Measurements from ENCODE around the gene KMO.

The KMO gene

GRCh38 chr1:241611063-241611462, 78.9 kb downstream of the KMO start:
- Histone ChIP-seq H3K9ac (ENCODE audit: low read depth, low read length) (no peak overlapping the region), H3K36me3 (ENCODE audit: insufficient read depth, low read length) (no peaks in the 10 kb centered on the region), H2AFZ (ENCODE audit: low read depth, low read length) (no peak overlapping the region), H3K27ac (ENCODE audit: low read length) (no peak overlapping the region), H3K9me3 (ENCODE audit: insufficient read depth, low read length, severe bottlenecking) (no peaks in the 10 kb centered on the region), H3K4me3 (ENCODE audit: low read depth in 1 of 2, low read length in 2 of 2) (no peak overlapping the region), H3K79me2 (ENCODE audit: insufficient read depth, low read length) (no peaks in the 10 kb centered on the region), H4K20me1 (ENCODE audit: insufficient read depth, low read length) (no peaks in the 10 kb centered on the region), H3K4me1 (ENCODE audit: insufficient read depth, low read length) (no peaks in the 10 kb centered on the region), H3K27me3 (ENCODE audit: insufficient read depth, low read length, poor library complexity) (no peaks in the 10 kb centered on the region), H3K4me2 (ENCODE audit: insufficient read depth, low read length) (no peak overlapping the region)
- ATAC-seq (ENCODE audit: insufficient read depth, low read depth) (peak; percentile 91), DNase-seq (no peak)
- TF ChIP-seq CTCF (IDR thresholded peaks at IDR 0.05; ENCODE audit: borderline replicate concordance, extremely low read depth, low read length, poor library complexity, severe bottlenecking) (peak; percentile 68), EZH2 (IDR thresholded peaks at IDR 0.05; ENCODE audit: borderline replicate concordance, low read depth, low read length, severe bottlenecking) (no peak)

- H3K4me3 ChIP-seq (ENCODE audit: low read depth in 1 of 2, low read length in 2 of 2) = no peak overlapping the region
- H3K79me2 ChIP-seq (ENCODE audit: insufficient read depth, low read length) = no peaks in the 10 kb centered on the region
- ATAC-seq (ENCODE audit: insufficient read depth, low read depth) (no peak), DNase-seq (no peak)
- H3K27ac ChIP-seq (ENCODE audit: low read length) = no peak overlapping the region
- H3K4me1 ChIP-seq (ENCODE audit: insufficient read depth, low read length) = no peaks in the 10 kb centered on the region
- TF ChIP-seq EZH2 (IDR thresholded peaks at IDR 0.05; ENCODE audit: borderline replicate concordance, low read depth, low read length, severe bottlenecking) (no peak), CTCF (IDR thresholded peaks at IDR 0.05; ENCODE audit: borderline replicate concordance, extremely low read depth, low read length, poor library complexity, severe bottlenecking) (no peak)
- no peaks in the 10 kb centered on the region for H4K20me1 ChIP-seq (ENCODE audit: insufficient read depth, low read length)
- H3K4me2 ChIP-seq (ENCODE audit: insufficient read depth, low read length) = no peak overlapping the region
- H3K9ac ChIP-seq (ENCODE audit: low read depth, low read length) = no peak overlapping the region
- H3K9me3 ChIP-seq (ENCODE audit: insufficient read depth, low read length, severe bottlenecking) = no peaks in the 10 kb centered on the region
- H3K27me3 ChIP-seq (ENCODE audit: insufficient read depth, low read length, poor library complexity) = no peaks in the 10 kb centered on the region
- H2AFZ ChIP-seq (ENCODE audit: low read depth, low read length) = no peak overlapping the region
- H3K36me3 ChIP-seq (ENCODE audit: insufficient read depth, low read length) = no peaks in the 10 kb centered on the region
Measured at GRCh38 chr1:241611736-241612135, 79.6 kb downstream of the KMO start.

DNA sequence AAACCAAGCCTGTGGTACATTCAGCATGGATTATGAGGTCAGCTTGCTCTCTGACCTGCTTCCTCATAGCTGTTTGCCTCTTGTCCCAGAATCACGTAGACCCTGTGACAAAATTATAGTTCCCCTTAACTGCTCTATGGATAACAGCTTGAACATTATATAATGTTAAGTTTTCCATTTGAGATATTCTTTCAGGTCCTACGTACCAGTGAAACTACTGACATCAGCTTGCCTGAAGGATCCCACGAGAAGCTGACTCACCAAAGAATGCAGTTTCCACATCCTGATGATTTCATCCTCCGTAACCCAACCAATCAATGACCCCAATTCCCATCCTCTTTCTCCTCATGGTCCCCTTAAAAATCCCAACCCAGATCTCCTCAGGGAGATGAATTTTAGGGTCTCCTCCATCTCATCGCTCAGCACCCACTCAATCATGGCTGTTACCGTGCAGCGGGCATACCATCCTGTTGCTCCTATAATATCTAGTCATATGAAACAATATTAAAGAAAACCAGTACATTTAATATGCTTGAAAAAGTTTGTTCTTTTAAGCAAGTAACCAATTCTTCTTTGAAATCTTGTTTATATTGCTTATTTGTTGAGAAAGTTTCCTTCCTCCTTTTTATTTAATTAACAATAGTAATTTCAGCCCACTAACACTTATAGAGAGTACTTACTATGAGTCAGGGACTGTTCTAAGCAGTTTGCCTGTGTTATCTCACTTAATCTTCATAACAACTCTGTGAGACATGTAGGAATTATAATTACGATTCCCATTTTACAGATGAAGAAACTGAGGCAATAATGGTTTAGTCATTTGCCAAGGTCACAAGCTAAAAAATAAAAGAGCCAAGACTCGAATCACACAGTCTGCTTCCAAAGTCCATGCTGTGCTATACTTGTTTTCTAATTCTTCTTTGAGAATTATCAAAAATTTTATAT, 80.6 kb downstream of the KMO start:
- no peaks in the 10 kb centered on the region for H4K20me1 ChIP-seq (ENCODE audit: insufficient read depth, low read length)
- no peaks in the 10 kb centered on the region for H3K36me3 ChIP-seq (ENCODE audit: insufficient read depth, low read length)
- no peak for TF ChIP-seq CTCF (IDR thresholded peaks at IDR 0.05; ENCODE audit: borderline replicate concordance, extremely low read depth, low read length, poor library complexity, severe bottlenecking)
- TF ChIP-seq EZH2 (IDR thresholded peaks at IDR 0.05; ENCODE audit: borderline replicate concordance, low read depth, low read length, severe bottlenecking) = no peak
- no peak overlapping the region for H2AFZ ChIP-seq (ENCODE audit: low read depth, low read length)
- H3K79me2 ChIP-seq (ENCODE audit: insufficient read depth, low read length) = no peaks in the 10 kb centered on the region
- H3K4me2 ChIP-seq (ENCODE audit: insufficient read depth, low read length) = no peak overlapping the region
- ATAC-seq (ENCODE audit: insufficient read depth, low read depth) = no peak
- no peaks in the 10 kb centered on the region for H3K4me1 ChIP-seq (ENCODE audit: insufficient read depth, low read length)
- H3K9ac ChIP-seq (ENCODE audit: low read depth, low read length) = no peak overlapping the region
- no peak overlapping the region for H3K4me3 ChIP-seq (ENCODE audit: low read depth in 1 of 2, low read length in 2 of 2)
- no peak for DNase-seq
- no peaks in the 10 kb centered on the region for H3K27me3 ChIP-seq (ENCODE audit: insufficient read depth, low read length, poor library complexity)
- H3K27ac ChIP-seq (ENCODE audit: low read length) = no peak overlapping the region
- H3K9me3 ChIP-seq (ENCODE audit: insufficient read depth, low read length, severe bottlenecking) = no peaks in the 10 kb centered on the region

Data from DND-41 (cell line).